ENCODE measurements around the gene FILIP1L.

FILIP1L gene

GRCh38 chr3:100060685-100061484 is 53.4 kb downstream of the FILIP1L start:
- no peak for DNase-seq
- Histone ChIP-seq H3K9me2 (replicated peaks; ENCODE audit: insufficient read depth, low read length) (no peaks in the 10 kb centered on the region), H3K27ac (ENCODE audit: low read length) (no peak overlapping the region), H3K36me3 (replicated peaks; ENCODE audit: insufficient read depth, low read length) (no peaks in the 10 kb centered on the region), H4K20me1 (ENCODE audit: insufficient read depth, low read length) (no peaks in the 10 kb centered on the region), H3K4me2 (ENCODE audit: low read depth, low read length) (no peak overlapping the region), H3K9ac (ENCODE audit: low read length) (no peak overlapping the region), H3K4me3 (ENCODE audit: low read length) (no peak overlapping the region), H3K27me3 (replicated peaks; ENCODE audit: insufficient read depth, low read length) (no peaks in the 10 kb centered on the region), H3F3A (ENCODE audit: insufficient read depth, low read length) (no peaks in the 10 kb centered on the region), H2AFZ (ENCODE audit: low read length) (no peak overlapping the region), H3K79me2 (ENCODE audit: low read length) (no peaks in the 10 kb centered on the region), H3K9me3 (replicated peaks; ENCODE audit: insufficient read depth, low read length) (no peaks in the 10 kb centered on the region), H3K4me1 (ENCODE audit: low read length) (no peaks in the 10 kb centered on the region)
- TF ChIP-seq EZH2 (optimal IDR thresholded peaks at IDR 0.05; ENCODE audit: low read depth, low read length) (no peak), CTCF (IDR thresholded peaks at IDR 0.05; ENCODE audit: low read length) (no peak), EZH2phosphoT487 (IDR thresholded peaks at IDR 0.05; ENCODE audit: low read length) (no peak)

DNA sequence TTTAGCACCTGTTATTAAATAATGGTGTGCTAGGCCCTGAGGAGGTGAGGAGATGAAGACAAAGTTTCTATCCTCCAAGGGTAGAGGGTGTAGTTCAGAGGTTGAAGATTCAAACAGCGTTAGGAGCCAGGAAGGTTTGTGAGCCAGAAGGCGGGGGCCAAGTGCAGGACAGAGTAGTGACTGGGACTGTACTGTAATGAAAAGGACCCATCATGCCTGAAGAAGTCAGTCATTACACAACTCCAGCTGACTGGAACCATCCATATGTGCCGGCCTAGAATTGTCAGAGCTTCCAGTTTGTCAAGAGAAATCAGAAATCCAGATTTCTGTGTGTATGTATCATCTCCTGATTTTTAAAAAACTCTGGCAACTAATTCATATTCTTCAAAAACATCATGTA is 54.8 kb downstream of the FILIP1L start:
- TF ChIP-seq EZH2 (optimal IDR thresholded peaks at IDR 0.05; ENCODE audit: low read depth, low read length): no peak
- no peak for TF ChIP-seq CTCF (IDR thresholded peaks at IDR 0.05; ENCODE audit: low read length)
- no peak for TF ChIP-seq EZH2phosphoT487 (IDR thresholded peaks at IDR 0.05; ENCODE audit: low read length)
- H3K4me2 ChIP-seq (ENCODE audit: low read depth, low read length): no peak overlapping the region
- H2AFZ ChIP-seq (ENCODE audit: low read length): no peak overlapping the region
- DNase-seq: no peak
- H3K27ac ChIP-seq (ENCODE audit: low read length): no peak overlapping the region
- H3K9me2 ChIP-seq (replicated peaks; ENCODE audit: insufficient read depth, low read length): no peaks in the 10 kb centered on the region
- H3K9ac ChIP-seq (ENCODE audit: low read length): no peak overlapping the region
- H4K20me1 ChIP-seq (ENCODE audit: insufficient read depth, low read length): no peaks in the 10 kb centered on the region
- no peaks in the 10 kb centered on the region for H3K79me2 ChIP-seq (ENCODE audit: low read length)
- H3F3A ChIP-seq (ENCODE audit: insufficient read depth, low read length): no peaks in the 10 kb centered on the region
- H3K4me3 ChIP-seq (ENCODE audit: low read length): no peak overlapping the region
- H3K27me3 ChIP-seq (replicated peaks; ENCODE audit: insufficient read depth, low read length): no peaks in the 10 kb centered on the region
- H3K9me3 ChIP-seq (replicated peaks; ENCODE audit: insufficient read depth, low read length): no peaks in the 10 kb centered on the region
- no peaks in the 10 kb centered on the region for H3K4me1 ChIP-seq (ENCODE audit: low read length)
- H3K36me3 ChIP-seq (replicated peaks; ENCODE audit: insufficient read depth, low read length): no peaks in the 10 kb centered on the region

DNA sequence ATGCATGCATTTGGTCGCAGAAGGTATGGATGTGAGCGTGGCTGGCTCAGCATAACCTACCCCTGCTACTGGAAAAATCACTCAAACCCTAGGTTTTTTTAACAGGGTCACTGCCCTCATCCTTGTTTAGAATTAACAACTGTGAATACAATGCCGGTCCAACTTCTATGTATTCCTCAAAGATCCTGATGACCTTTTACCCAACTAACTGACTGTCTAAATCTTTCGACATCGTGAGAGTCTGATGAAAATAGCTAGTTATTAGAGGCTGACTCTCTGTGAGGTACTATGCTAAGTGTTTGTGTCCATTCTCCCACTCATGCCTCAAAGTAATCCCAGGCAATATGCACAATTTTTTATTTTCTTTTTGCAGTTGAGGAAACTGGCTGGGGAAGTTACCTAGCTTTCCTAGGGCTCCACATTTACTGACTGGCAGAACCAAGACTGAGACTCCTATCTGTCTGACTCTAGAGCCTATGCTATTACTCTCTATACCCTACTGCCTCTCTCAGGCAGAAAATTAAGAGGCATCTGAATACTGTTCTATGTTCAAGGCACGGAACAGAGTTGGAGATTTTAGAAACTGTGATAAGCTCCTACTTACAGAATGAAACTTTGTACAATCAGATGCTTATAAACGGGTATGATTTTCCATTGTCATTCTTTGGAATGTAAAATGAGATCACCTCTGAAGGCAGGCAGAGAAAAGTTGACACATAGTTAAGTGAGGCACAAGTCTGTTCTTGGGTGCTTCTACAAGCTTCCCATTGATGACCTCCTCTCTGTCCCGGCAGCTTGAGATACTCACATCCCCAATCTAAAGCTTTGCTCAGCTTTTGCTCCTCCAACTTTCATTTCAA is 56.4 kb downstream of the FILIP1L start:
- TF ChIP-seq EZH2phosphoT487 (IDR thresholded peaks at IDR 0.05; ENCODE audit: low read length) (no peak), CTCF (IDR thresholded peaks at IDR 0.05; ENCODE audit: low read length) (no peak), EZH2 (optimal IDR thresholded peaks at IDR 0.05; ENCODE audit: low read depth, low read length) (no peak)
- no peak for DNase-seq

More for the DNA sequence above, 56.4 kb downstream of the FILIP1L start:
- H3K27ac ChIP-seq (ENCODE audit: low read length): no peak overlapping the region
- H3K4me1 ChIP-seq (ENCODE audit: low read length): no peaks in the 10 kb centered on the region
- H3K4me3 ChIP-seq (ENCODE audit: low read length): no peak overlapping the region
- H3K79me2 ChIP-seq (ENCODE audit: low read length): no peaks in the 10 kb centered on the region
- no peaks in the 10 kb centered on the region for H3K36me3 ChIP-seq (replicated peaks; ENCODE audit: insufficient read depth, low read length)
- no peaks in the 10 kb centered on the region for H3K9me2 ChIP-seq (replicated peaks; ENCODE audit: insufficient read depth, low read length)
- H4K20me1 ChIP-seq (ENCODE audit: insufficient read depth, low read length): no peaks in the 10 kb centered on the region
- H3K9ac ChIP-seq (ENCODE audit: low read length): no peak overlapping the region
- H3F3A ChIP-seq (ENCODE audit: insufficient read depth, low read length): no peaks in the 10 kb centered on the region
- H2AFZ ChIP-seq (ENCODE audit: low read length): no peak overlapping the region
- H3K9me3 ChIP-seq (replicated peaks; ENCODE audit: insufficient read depth, low read length): no peaks in the 10 kb centered on the region
- no peak overlapping the region for H3K4me2 ChIP-seq (ENCODE audit: low read depth, low read length)
- no peaks in the 10 kb centered on the region for H3K27me3 ChIP-seq (replicated peaks; ENCODE audit: insufficient read depth, low read length)

Measured in MM.1S (cell line).